HUES6 (cell line): Measurements from ENCODE around the gene UBR1.

ENCODE experiments used
- H3K27ac ChIP-seq: 2 replicates; pipeline ENCODE4 v1.7.0; 2013; ENCODE audit warnings: low read depth, mild to moderate bottlenecking, low read length, inconsistent platforms
- H3K27me3 ChIP-seq: 2 replicates; pipeline ENCODE4 v1.6.1; 2013; ENCODE audit warnings: low read length; ENCODE audit not compliant: control insufficient read depth, insufficient read depth
- H3K36me3 ChIP-seq: 2 replicates; pipeline ENCODE4 v1.6.1; 2013; ENCODE audit warnings: low read length; ENCODE audit not compliant: control insufficient read depth, insufficient read depth
- H3K4me1 ChIP-seq: 2 replicates; pipeline ENCODE4 v1.6.1; 2013; ENCODE audit warnings: low read length; ENCODE audit not compliant: control insufficient read depth, insufficient read depth
- H3K4me3 ChIP-seq: 2 replicates; pipeline ENCODE4 v1.5.1; 2013; ENCODE audit warnings: low read depth, low read length
- H3K9ac ChIP-seq: one replicate; pipeline ENCODE4 v1.6.1; 2013; ENCODE audit warnings: mild to moderate bottlenecking, low read length
- H3K9me3 ChIP-seq: 2 replicates; pipeline ENCODE4 v1.6.1; 2013; ENCODE audit warnings: low read depth, low read length; ENCODE audit not compliant: control insufficient read depth, insufficient read depth

The UBR1 gene

GRCh38 chr15:43105778-43106485 lies at the start of gene UBR1:
Gene UBR1 (minus strand): TSS chr15:43106038. CDS start chr15:43106022, 16 bp downstream.
- Histone ChIP-seq H3K36me3 (peaks cover 8% of the 10 kb centered on the region), H3K27me3 (no peaks in the 10 kb centered on the region; the same call in 1 of the 2 replicates), H3K9ac (peak within 1 kb of the TSS; percentile 57), H3K4me1 (no peaks in the 10 kb centered on the region), H3K4me3 (peak within 1 kb of the TSS; percentile 87), H3K9me3 (no peaks in the 10 kb centered on the region), H3K27ac (no peak within 1 kb of the TSS; the same call in 1 of the 2 replicates)

DNA sequence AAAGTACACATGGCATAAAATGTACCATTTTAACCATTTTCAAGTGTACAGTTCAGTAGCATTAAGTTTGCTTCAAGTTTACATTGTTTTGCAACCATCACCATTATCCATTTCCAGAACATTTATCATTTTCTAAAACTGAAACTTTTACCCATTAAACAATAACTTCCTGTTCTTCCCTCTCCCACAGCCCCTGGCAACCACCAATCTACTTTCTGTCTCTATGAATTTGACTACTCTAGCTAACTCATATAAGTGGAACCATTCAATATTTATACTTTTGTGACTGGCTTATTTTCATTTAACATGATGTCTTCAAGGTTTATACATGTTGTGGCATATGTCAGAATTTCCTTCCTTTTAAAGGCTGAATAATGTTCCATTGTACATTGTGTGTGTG lies 47.4 kb upstream of the UBR1 start:
- Histone ChIP-seq H3K9ac (no peak overlapping the region), H3K9me3 (no peaks in the 10 kb centered on the region), H3K4me3 (no peak overlapping the region), H3K4me1 (no peaks in the 10 kb centered on the region), H3K27ac (no peak overlapping the region), H3K36me3 (peaks cover 21% of the 10 kb centered on the region), H3K27me3 (no peaks in the 10 kb centered on the region)

GRCh38 chr15:43151688-43152087 lies 45.9 kb upstream of the UBR1 start:
- no peak overlapping the region for H3K27ac ChIP-seq

GRCh38 chr15:43150191-43150929 lies 44.5 kb upstream of the UBR1 start:
- Histone ChIP-seq H3K4me3 (no peak overlapping the region), H3K9me3 (no peaks in the 10 kb centered on the region), H3K27ac (no peak overlapping the region), H3K27me3 (no peaks in the 10 kb centered on the region), H3K36me3 (peaks cover 18% of the 10 kb centered on the region), H3K4me1 (no peaks in the 10 kb centered on the region), H3K9ac (no peak overlapping the region)

More at GRCh38 chr15:43151688-43152087, 45.9 kb upstream of the UBR1 start:
- no peak overlapping the region for H3K9ac ChIP-seq
- no peaks in the 10 kb centered on the region for H3K4me1 ChIP-seq
- H3K36me3 ChIP-seq, result peaks cover 21% of the 10 kb centered on the region
- no peak overlapping the region for H3K4me3 ChIP-seq
- H3K9me3 ChIP-seq, result no peaks in the 10 kb centered on the region
- no peaks in the 10 kb centered on the region for H3K27me3 ChIP-seq

DNA sequence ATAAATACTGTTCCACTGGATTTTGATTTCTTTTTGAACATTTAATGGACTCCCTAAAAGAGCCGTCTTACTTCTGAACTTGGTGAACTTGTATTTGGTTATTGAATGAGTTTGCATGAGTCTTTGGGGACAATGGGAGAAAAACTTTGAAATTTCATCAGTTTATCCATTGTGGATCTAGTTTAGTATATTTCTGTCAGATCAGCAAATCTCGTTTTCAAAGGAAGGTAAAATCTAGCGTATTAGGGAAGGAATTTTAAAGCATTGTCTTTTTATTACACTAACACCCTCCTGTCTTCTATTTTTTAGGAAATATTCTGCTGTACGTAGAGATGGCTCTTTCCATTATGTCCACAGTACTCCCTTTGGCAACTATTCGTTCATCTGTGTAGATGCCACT lies 40.3 kb upstream of the UBR1 start:
- no peak overlapping the region for H3K4me3 ChIP-seq
- no peaks in the 10 kb centered on the region for H3K27me3 ChIP-seq
- H3K27ac ChIP-seq, result no peak overlapping the region
- no peak overlapping the region for H3K9ac ChIP-seq
- H3K36me3 ChIP-seq, result peaks cover 4% of the 10 kb centered on the region
- peaks cover 3% of the 10 kb centered on the region; the same call in 1 of the 2 replicates for H3K4me1 ChIP-seq
- H3K9me3 ChIP-seq, result no peaks in the 10 kb centered on the region

GRCh38 chr15:43144512-43144911 lies 38.7 kb upstream of the UBR1 start:
- Histone ChIP-seq H3K36me3 (peaks cover 16% of the 10 kb centered on the region), H3K9ac (no peak overlapping the region), H3K27me3 (no peaks in the 10 kb centered on the region), H3K4me3 (no peak overlapping the region), H3K9me3 (no peaks in the 10 kb centered on the region), H3K4me1 (peaks cover 3% of the 10 kb centered on the region; the same call in 1 of the 2 replicates), H3K27ac (no peak overlapping the region)

DNA sequence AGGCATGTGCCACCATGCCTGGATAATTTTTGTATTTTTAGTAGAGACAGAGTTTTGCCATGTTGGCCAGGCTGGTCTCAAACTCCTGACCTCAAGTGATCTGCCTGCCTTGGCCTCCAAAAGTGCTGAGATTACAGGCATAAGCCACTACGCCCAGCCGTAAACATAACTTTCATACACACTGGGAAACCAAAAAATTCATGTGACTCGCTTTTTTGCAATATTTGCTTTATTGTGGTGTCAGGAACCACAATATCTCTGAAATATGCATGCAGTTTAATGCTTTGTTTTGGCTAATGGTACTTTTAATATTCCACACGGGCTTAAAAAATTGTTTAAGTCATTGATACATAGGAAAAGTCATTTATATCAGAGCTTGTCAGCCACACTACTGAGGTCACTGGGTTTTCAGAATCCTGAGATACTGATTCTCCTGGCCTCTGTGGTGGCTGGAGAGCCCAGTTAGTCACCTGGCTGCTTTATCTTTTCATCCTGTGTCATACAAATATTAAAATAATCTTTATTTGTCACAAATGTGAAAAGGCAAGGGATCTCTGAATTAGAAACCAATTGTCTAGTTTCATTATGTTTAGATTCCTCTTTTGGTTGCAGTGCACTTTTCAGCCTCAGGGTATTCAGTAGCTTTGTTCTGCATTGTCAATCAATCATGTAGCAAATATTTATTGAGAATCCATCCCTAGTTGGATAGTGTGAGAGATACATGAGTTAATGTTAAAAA lies 37.5 kb upstream of the UBR1 start:
- no peak overlapping the region for H3K27ac ChIP-seq

GRCh38 chr15:43135351-43135750 lies 29.5 kb upstream of the UBR1 start:
- Histone ChIP-seq H3K36me3 (peaks cover 25% of the 10 kb centered on the region), H3K9me3 (no peaks in the 10 kb centered on the region), H3K4me3 (no peak overlapping the region), H3K27ac (no peak overlapping the region), H3K9ac (no peak overlapping the region), H3K4me1 (peaks cover 4% of the 10 kb centered on the region; the same call in 1 of the 2 replicates), H3K27me3 (peaks cover 23% of the 10 kb centered on the region)

More for the DNA sequence above, 37.5 kb upstream of the UBR1 start:
- Histone ChIP-seq H3K4me3 (no peak overlapping the region), H3K9ac (no peak overlapping the region), H3K9me3 (no peaks in the 10 kb centered on the region), H3K4me1 (peaks cover 3% of the 10 kb centered on the region; the same call in 1 of the 2 replicates), H3K27me3 (no peaks in the 10 kb centered on the region), H3K36me3 (peaks cover 13% of the 10 kb centered on the region)

DNA sequence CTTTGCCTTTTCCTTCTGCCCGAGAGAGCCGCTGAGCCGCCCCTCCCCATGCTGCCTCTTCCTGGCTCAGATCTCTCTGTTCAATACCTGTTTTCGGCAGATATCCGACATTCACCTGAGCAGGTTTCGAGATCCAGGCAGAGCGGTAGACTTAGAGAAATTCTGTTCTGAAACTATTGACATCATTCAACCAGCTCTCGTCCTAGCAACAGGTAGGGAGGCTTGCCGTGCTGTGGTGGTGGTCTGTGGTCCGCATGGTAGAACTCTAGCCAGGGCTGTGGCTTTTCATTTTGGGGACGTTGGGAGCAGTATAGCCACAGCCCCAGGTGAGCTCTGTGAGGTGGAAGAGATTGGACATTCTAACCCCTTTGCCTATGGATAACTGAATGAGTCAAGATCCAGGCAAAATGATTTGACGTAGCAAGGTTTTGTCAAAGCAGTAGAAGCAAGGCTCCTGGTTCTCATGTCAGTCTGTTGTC lies 28.4 kb upstream of the UBR1 start:
- Histone ChIP-seq H3K9ac (peak overlapping the region; percentile 79), H3K27ac (no peak overlapping the region), H3K4me1 (peaks cover 4% of the 10 kb centered on the region; the same call in 1 of the 2 replicates), H3K4me3 (peak overlapping the region; percentile 78), H3K9me3 (peaks cover 4% of the 10 kb centered on the region; the same call in 1 of the 2 replicates), H3K27me3 (peaks cover 23% of the 10 kb centered on the region), H3K36me3 (peaks cover 17% of the 10 kb centered on the region; the same call in 1 of the 2 replicates)

- H3K4me1 ChIP-seq, result peaks cover 4% of the 10 kb centered on the region; the same call in 1 of the 2 replicates
- peak within 1 kb of the TSS; percentile 78 for H3K4me3 ChIP-seq
- peaks cover 17% of the 10 kb centered on the region; the same call in 1 of the 2 replicates for H3K36me3 ChIP-seq
- peaks cover 23% of the 10 kb centered on the region for H3K27me3 ChIP-seq
- H3K27ac ChIP-seq, result no peak within 1 kb of the TSS
- H3K9me3 ChIP-seq, result peaks cover 8% of the 10 kb centered on the region; the same call in 1 of the 2 replicates
- H3K9ac ChIP-seq, result peak within 1 kb of the TSS; percentile 79
These were observed 27.8 kb upstream of the UBR1 start, which contains the start of gene TMEM62 for GRCh38 chr15:43133430-43134156. Gene TMEM62 (plus strand): TSS chr15:43133586. CDS start chr15:43133803, 217 bp downstream.
